Adrenal gland (tissue), 12 donors: ENCODE measurements around the gene LINS1. TPM values are rescaled to one million over a fixed set of nuclear protein-coding genes. Genes with fewer than 3 reads are reported as not detected.

Source experiments
- DNase-seq, 7 donors: peaks; one replicate each; pipeline ENCODE4 v3.0.0-alpha.2; 2019 to 2020
- H3K27ac ChIP-seq, 5 donors: fragments of 200-600 bp; sonication (generic) in 4 of 5; 1 replicate in 3 of 5; 2 replicates in 2 of 5; pipeline versions ENCODE4 v1.5.1 to v1.8.0; 2016 to 2020; ENCODE audit warnings: mild to moderate bottlenecking in 1 of 5
- H3K27me3 ChIP-seq: fragments of 200-600 bp; 2 replicates; pipeline ENCODE4 v1.8.0; 2021
- H3K36me3 ChIP-seq, 2 donors: fragments of 200-600 bp; replicated peaks in 1 of 2; 1 replicate in 1 of 2; 2 replicates in 1 of 2; pipeline versions ENCODE4 v1.5.1 to v1.8.0; 2018 to 2022
- H3K4me1 ChIP-seq, 2 donors: fragments of 200-600 bp; replicated peaks in 1 of 2; 1 replicate in 1 of 2; 2 replicates in 1 of 2; pipeline versions ENCODE4 v1.5.1 to v1.8.0; 2018 to 2021
- H3K4me3 ChIP-seq, 4 donors: fragments of 200-600 bp; sonication (generic) in 3 of 4; one replicate each; pipeline ENCODE4 v1.5.1; 2016 to 2018
- H3K9me3 ChIP-seq, 3 donors: fragments of 200-600 bp; sonication (generic) in 1 of 3; replicated peaks in 1 of 3; 1 replicate in 2 of 3; 2 replicates in 1 of 3; pipeline versions ENCODE4 v1.5.1 to v1.8.0; 2016 to 2021
- POLR2A ChIP-seq, 2 donors: fragments of 450-650 bp; IDR thresholded peaks; one replicate each; pipeline ENCODE4 v1.6.1; 2017; ENCODE audit warnings: antibody characterized with exemption in 2 of 2, mild to moderate bottlenecking in 2 of 2, moderate library complexity in 1 of 2
- WGBS, 4 donors: extraction: QIAGEN DNeasy Blood & Tissue Kit in 2 of 4; methylation state at CpG; one replicate each; pipeline versions ENCODE4 v1.1.5 to v1.1.7; 2013 to 2017; 5-methylcytosine and 5-hydroxymethylcytosine counted together
- intact Hi-C, 2 donors: fragments of 100-400 bp; cut with DNase I; formaldehyde crosslinking; loops; one replicate each; pipeline versions ENCODE4 v1.14.1 to v1.15.0; 2022 to 2023
- polyA plus RNA-seq, 3 donors: library from polyadenylated mRNA; stranded (reverse); fragments of 200-250 nt in 2 of 3; fragments of 350-450 nt in 1 of 3; fragmentation: Illumina TruSeq in 1 of 3; extraction: RNeasy Lipid Tissue Mini Kit (QIAGEN cat#74804) in 1 of 3; gene quantifications; one replicate each; pipeline ENCODE4 v1.2.3, GENCODE V29; 2013 to 2014
- small RNA-seq, 2 donors: library from RNA; depleted of rRNA; stranded (forward); fragments of <200 nt; gene quantifications; one replicate each; pipeline ENCODE3, GENCODE V24; 2016
- total RNA-seq, 9 donors: library from RNA; depleted of rRNA in 4 of 9; stranded (reverse); fragments of >200 nt in 4 of 9; fragments of 120-200 nt in 1 of 9; fragmentation: NEBNext Ultra II Directional in 1 of 9; extraction: Animal tissue kit (Norgen Biotek cat#: 25700) in 1 of 9; gene quantifications; one replicate each; pipeline versions ENCODE4 v1.1.0 to v1.2.4, GENCODE V29; 2013 to 2023
- TF ChIP-seq, protein P1 (sequence below), 6 experiments: fragments of 450-650 bp in 4 of 6; fragments of 200-600 bp in 2 of 6; sonication (generic) in 1 of 6; IDR thresholded peaks; 1 replicate in 5 of 6; 2 replicates in 1 of 6; pipeline versions ENCODE4 v1.5.1 to v1.8.0; 2016 to 2021; ENCODE audit warnings: antibody characterized with exemption in 6 of 6, mild to moderate bottlenecking in 2 of 6, moderate library complexity in 1 of 6
- donor health status: healthy with polysubstance abuse.
- donor health status: Bipolar disorder and iron deficiency.
- donor health status: DM: yes; HTN: yes; CAD: no.
- donor health status: DM: no; HTN: no; CAD: no.
- donor health status: DM: no; HTN: no; CAD: no.
- donor health status: DM: yes; HTN: yes; CAD: no.

Gene LINS1
- total and polyA plus RNA-seq, 12 donors: 7.4 to 23.5 (median 12.2) TPM

DNA sequence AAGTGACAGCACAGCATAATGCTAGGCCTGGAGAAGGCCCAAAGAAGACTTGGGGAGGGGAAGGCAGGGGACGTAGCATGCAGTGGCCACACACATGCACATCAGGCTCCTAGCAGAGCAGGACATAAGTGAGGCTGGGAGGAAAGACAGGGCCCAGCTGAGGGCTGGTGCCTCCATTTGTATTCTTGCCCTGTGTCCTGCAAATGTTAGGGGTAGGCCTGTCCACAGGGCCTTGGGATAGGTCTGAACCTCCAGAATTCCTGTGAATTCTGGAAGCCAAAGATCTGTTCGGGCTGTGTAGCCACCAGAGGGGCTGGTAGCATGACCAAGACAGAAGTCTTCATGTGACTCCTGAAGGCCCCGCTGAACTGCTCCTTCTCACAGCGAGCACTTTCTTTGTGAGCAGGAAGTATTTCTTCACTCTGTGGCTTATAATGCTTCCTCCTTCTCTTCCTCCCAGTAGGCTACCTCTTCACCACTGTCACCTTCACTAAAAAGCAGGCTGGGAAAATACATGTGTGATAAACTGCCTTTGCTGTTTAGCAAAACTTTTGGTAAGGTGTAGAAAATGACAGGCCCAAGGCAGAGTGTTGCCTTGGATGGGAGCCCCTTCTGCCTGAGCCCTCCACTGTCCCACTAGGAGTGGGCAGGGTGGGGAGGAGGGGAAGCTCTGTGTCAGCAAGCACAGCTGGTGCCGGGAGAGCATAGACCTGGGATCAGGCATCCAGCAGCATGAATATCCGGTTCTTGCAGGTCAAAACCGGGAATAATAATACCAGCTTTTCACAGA, 81.7 kb downstream of the LINS1 start:
- Histone ChIP-seq H3K4me3 (no peak overlapping the region), H3K27me3 (no peaks in the 10 kb centered on the region), H3K27ac (no peak overlapping the region), H3K36me3 (no peaks in the 10 kb centered on the region), H3K4me1 (no peaks in the 10 kb centered on the region), H3K9me3 (no peaks in the 10 kb centered on the region)
- 64 to 78% (median 69%) methylated on average over 5 to 7 of the region's 7 CpGs for WGBS, 4 donors
- TF ChIP-seq POLR2A (IDR thresholded peaks at IDR 0.05): no peak
- TF ChIP-seq, protein P1, sequence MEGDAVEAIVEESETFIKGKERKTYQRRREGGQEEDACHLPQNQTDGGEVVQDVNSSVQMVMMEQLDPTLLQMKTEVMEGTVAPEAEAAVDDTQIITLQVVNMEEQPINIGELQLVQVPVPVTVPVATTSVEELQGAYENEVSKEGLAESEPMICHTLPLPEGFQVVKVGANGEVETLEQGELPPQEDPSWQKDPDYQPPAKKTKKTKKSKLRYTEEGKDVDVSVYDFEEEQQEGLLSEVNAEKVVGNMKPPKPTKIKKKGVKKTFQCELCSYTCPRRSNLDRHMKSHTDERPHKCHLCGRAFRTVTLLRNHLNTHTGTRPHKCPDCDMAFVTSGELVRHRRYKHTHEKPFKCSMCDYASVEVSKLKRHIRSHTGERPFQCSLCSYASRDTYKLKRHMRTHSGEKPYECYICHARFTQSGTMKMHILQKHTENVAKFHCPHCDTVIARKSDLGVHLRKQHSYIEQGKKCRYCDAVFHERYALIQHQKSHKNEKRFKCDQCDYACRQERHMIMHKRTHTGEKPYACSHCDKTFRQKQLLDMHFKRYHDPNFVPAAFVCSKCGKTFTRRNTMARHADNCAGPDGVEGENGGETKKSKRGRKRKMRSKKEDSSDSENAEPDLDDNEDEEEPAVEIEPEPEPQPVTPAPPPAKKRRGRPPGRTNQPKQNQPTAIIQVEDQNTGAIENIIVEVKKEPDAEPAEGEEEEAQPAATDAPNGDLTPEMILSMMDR (IDR thresholded peaks at IDR 0.05): no peak
- intact Hi-C loops: no loop called here
- peak in 1 of 7 donors; percentile 6 for DNase-seq

DNA sequence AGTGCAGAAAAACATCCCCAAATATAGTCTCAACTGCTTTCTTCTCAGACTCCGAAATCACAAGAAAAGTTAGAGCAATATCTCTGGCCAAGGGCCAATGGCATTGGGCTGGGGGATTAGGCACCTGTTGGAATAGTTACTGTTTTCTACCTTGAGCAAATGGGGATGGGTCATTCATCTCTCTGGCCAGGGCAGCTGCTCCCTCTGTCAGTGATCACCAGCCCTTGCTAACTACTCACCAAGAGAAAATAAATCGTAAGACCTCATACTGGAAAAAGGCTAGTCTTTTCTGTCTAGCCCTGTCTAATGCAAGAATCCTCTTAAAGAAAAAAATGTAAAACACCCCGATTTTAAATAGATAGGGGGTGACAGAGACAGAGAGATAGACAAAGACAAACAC, 84.1 kb downstream of the LINS1 start:
- intact Hi-C loops: no loop called here
- Histone ChIP-seq H3K27ac (no peak overlapping the region), H3K36me3 (no peaks in the 10 kb centered on the region), H3K4me1 (no peaks in the 10 kb centered on the region), H3K4me3 (no peak overlapping the region), H3K9me3 (no peaks in the 10 kb centered on the region), H3K27me3 (no peaks in the 10 kb centered on the region)
- DNase-seq: no peak
- TF ChIP-seq, protein P1 (IDR thresholded peaks at IDR 0.05): no peak
- no peak for TF ChIP-seq POLR2A (IDR thresholded peaks at IDR 0.05)
- WGBS, 4 donors: 59 to 72% (median 66%) methylated on average over 3 of the region's 3 CpGs

Small RNA genes lying within 50 kb of the gene (small RNA-seq; reads per million reads assigned to genes)
- gene RF00019 (0 reads per million in 2 donors), gene RNU6-181P (0 reads per million in 2 donors), gene RNU6-322P (0 reads per million in 2 donors)

Other genes starting within 250 kb of the LINS1 start
- gene CERS3, start 73.2 kb downstream of the LINS1 start, total RNA-seq: not detected
- gene CERS3, start 73.2 kb downstream of the LINS1 start, polyA plus RNA-seq: under 1 TPM in 2 of 3 donors, not detected in 1; 0.07 to 0.08 TPM
- 10 to 100 TPM in 7 of 9 donors, 1 to 10 TPM in 2; 9.1 to 25.2 (median 11.8) TPM for gene ASB7, start 405 bp upstream of the LINS1 start, total RNA-seq
- gene ASB7, start 405 bp upstream of the LINS1 start, polyA plus RNA-seq: 1 to 10 TPM; 2.7 to 6.9 (median 4.4) TPM